OCI-LY3 (cell line): ENCODE results near the gene HNRNPH2.

Experiments
- H2AFZ ChIP-seq: fragments of 200-600, 300-600 bp; shearing (Covaris generic); 2 replicates; pipeline ENCODE4 v1.6.0; 2014; ENCODE audit warnings: antibody characterized with exemption, low read depth, low read length
- H3K27ac ChIP-seq: fragments of 200-600, 300-600 bp; sonication (generic); 2 replicates; pipeline ENCODE4 v1.5.1; 2014; ENCODE audit warnings: mild to moderate bottlenecking, low read length, moderate library complexity, mixed read lengths
- H3K27me3 ChIP-seq: fragments of 200-600, 300-600 bp; sonication (generic); 2 replicates; pipeline ENCODE4 v1.6.1; 2014; ENCODE audit warnings: low read depth, low read length, mixed read lengths
- H3K36me3 ChIP-seq: fragments of 200-600, 300-600 bp; sonication (generic); replicated peaks from 2 replicates; pipeline ENCODE3; 2014; ENCODE audit warnings: low read depth, low read length, mixed read lengths
- H3K4me1 ChIP-seq: fragments of 300-600, 200-600 bp; sonication (generic); 2 replicates; pipeline ENCODE4 v1.6.1; 2014; ENCODE audit warnings: low read length, mixed read lengths
- H3K4me2 ChIP-seq: fragments of 200-600, 300-600 bp; sonication (generic); 2 replicates; pipeline ENCODE4 v1.6.1; 2014; ENCODE audit warnings: low read length, mixed read lengths
- H3K4me3 ChIP-seq: fragments of 300-600, 200-600 bp; sonication (generic); 2 replicates; pipeline ENCODE4 v1.5.1; 2014; ENCODE audit warnings: antibody characterized with exemption, mild to moderate bottlenecking, low read length, moderate library complexity
- H3K79me2 ChIP-seq: fragments of 300-600, 200-600 bp; shearing (Covaris generic); 2 replicates; pipeline ENCODE4 v1.6.1; 2014; ENCODE audit warnings: mild to moderate bottlenecking, low read length, mixed read lengths
- H3K9ac ChIP-seq: fragments of 300-600, 200-600 bp; shearing (Covaris generic); 2 replicates; pipeline ENCODE4 v1.6.0; 2014; ENCODE audit warnings: mild to moderate bottlenecking, low read length, moderate library complexity
- H3K9me3 ChIP-seq: fragments of 200-600, 300-600 bp; shearing (Covaris generic); 2 replicates; pipeline ENCODE4 v1.6.1; 2014; ENCODE audit warnings: low read length, mixed read lengths; ENCODE audit not compliant: insufficient read depth
- H4K20me1 ChIP-seq: fragments of 200-600, 300-600 bp; sonication (generic); 2 replicates; pipeline ENCODE4 v1.6.1; 2016; ENCODE audit warnings: low read length, mixed read lengths; ENCODE audit not compliant: insufficient read depth
- EZH2phosphoT487 ChIP-seq: fragments of 200-600 bp; shearing (Covaris generic); IDR thresholded peaks from 2 replicates; pipeline ENCODE4 v1.6.1; 2018; ENCODE audit warnings: antibody characterized with exemption, mixed run types, low read depth
- TF ChIP-seq, protein P1 (sequence below): fragments of 200-600, 300-600 bp; sonication (generic); IDR thresholded peaks from 2 replicates; pipeline ENCODE4 v1.5.1; 2014; ENCODE audit warnings: antibody characterized with exemption, low read length, low read depth

The HNRNPH2 gene

DNA sequence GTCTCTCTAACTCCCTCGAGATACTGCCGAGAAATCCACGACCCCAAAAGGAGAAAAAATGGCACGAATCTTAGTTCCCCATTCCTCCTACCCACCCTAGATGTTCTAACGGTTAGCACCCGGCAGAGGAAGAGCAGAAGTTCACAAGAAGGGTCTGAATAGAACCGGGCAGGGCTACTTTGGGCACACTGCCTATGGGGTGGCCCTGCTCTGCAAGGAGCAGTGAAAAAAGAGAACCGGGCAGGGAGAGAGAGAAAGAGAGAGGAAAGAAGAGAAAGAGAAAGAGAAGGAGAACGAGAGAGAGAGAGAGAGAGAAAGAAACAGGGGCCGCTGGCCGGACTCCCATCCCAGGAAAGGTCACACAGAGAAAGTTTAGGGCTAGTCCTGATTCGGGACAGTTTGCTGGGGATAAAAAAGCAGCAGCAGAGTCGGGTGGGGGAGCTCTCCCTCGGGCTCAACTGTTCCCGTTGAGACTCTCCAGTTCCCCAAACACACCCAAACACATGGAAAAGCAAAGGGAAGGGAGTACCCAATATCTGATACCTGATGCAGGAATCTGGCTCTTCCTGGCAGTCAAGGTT lies 765 bp upstream of the HNRNPH2 start:
- H3K9me3 ChIP-seq, result no peaks in the 10 kb centered on the region
- peak overlapping the region; percentile 74 for H3K27ac ChIP-seq
- peak overlapping the region; percentile 90 for H3K9ac ChIP-seq
- H3K4me3 ChIP-seq, result peak overlapping the region; percentile 99
- H3K79me2 ChIP-seq, result peaks cover 72% of the 10 kb centered on the region
- H3K27me3 ChIP-seq, result no peaks in the 10 kb centered on the region
- peaks cover 22% of the 10 kb centered on the region for H3K36me3 ChIP-seq
- peaks cover 23% of the 10 kb centered on the region for H3K4me1 ChIP-seq
- H2AFZ ChIP-seq, result peak overlapping the region; percentile 34; the same call in 1 of the 2 replicates
- TF ChIP-seq EZH2phosphoT487, result no peak
- TF ChIP-seq, protein P1, sequence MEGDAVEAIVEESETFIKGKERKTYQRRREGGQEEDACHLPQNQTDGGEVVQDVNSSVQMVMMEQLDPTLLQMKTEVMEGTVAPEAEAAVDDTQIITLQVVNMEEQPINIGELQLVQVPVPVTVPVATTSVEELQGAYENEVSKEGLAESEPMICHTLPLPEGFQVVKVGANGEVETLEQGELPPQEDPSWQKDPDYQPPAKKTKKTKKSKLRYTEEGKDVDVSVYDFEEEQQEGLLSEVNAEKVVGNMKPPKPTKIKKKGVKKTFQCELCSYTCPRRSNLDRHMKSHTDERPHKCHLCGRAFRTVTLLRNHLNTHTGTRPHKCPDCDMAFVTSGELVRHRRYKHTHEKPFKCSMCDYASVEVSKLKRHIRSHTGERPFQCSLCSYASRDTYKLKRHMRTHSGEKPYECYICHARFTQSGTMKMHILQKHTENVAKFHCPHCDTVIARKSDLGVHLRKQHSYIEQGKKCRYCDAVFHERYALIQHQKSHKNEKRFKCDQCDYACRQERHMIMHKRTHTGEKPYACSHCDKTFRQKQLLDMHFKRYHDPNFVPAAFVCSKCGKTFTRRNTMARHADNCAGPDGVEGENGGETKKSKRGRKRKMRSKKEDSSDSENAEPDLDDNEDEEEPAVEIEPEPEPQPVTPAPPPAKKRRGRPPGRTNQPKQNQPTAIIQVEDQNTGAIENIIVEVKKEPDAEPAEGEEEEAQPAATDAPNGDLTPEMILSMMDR, result no peak
- peak overlapping the region; percentile 81 for H3K4me2 ChIP-seq
- peaks cover 21% of the 10 kb centered on the region; the same call in 1 of the 2 replicates for H4K20me1 ChIP-seq

DNA sequence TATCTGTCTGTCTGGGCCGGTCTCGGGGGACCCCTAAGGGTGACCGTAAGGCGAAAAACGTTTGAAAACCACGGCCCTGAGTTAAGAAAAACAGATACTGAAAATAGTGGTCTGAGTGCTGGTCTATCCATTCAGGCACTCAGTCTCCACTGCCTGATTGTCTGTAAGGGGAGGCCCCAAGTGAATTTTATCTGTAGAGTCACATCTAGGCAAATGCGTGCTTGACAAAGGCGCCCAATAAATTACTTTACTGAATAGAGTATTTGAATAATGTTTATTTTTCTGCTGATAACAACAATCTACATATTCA lies 465 bp downstream of the HNRNPH2 start:
- no peaks in the 10 kb centered on the region for H3K27me3 ChIP-seq
- H3K79me2 ChIP-seq, result peaks cover 81% of the 10 kb centered on the region
- peaks cover 26% of the 10 kb centered on the region for H3K36me3 ChIP-seq
- no peak overlapping the region for H2AFZ ChIP-seq
- H3K4me1 ChIP-seq, result peaks cover 23% of the 10 kb centered on the region
- H3K9ac ChIP-seq, result peak overlapping the region; percentile 96
- H3K9me3 ChIP-seq, result no peaks in the 10 kb centered on the region
- peaks cover 25% of the 10 kb centered on the region; the same call in 1 of the 2 replicates for H4K20me1 ChIP-seq
- H3K27ac ChIP-seq, result peak overlapping the region; percentile 90
- H3K4me3 ChIP-seq, result peak overlapping the region; percentile 99
- no peak for TF ChIP-seq EZH2phosphoT487
- TF ChIP-seq, protein P1, result no peak
- H3K4me2 ChIP-seq, result peak overlapping the region; percentile 90

DNA sequence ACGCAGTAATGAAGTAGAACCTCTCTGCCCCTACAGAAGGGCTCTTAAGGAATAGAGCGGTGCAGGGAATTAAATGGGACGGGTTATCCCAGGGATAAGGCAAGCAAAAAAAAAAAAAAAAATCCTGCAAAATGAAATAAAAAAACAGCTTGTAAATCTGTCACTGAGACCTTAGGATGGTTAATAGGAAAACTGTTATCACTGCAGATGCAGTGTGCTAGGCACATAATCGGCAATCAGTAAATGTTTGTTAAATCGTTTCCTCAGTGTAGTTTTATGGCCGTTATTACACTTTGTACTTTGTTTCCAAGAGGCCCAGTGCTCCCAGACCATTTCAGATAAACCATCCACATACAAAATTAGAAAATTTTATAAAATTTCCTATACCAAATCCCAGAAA lies 1.0 kb downstream of the HNRNPH2 start:
- no peak overlapping the region for H2AFZ ChIP-seq
- H3K4me3 ChIP-seq, result peak overlapping the region; percentile 99
- peak overlapping the region; percentile 90 for H3K27ac ChIP-seq
- peak overlapping the region; percentile 96 for H3K9ac ChIP-seq
- no peak for TF ChIP-seq EZH2phosphoT487
- TF ChIP-seq, protein P1, result no peak
- H3K27me3 ChIP-seq, result no peaks in the 10 kb centered on the region
- H4K20me1 ChIP-seq, result peaks cover 25% of the 10 kb centered on the region; the same call in 1 of the 2 replicates
- H3K4me1 ChIP-seq, result peaks cover 23% of the 10 kb centered on the region
- peak overlapping the region; percentile 90 for H3K4me2 ChIP-seq
- no peaks in the 10 kb centered on the region for H3K9me3 ChIP-seq
- peaks cover 23% of the 10 kb centered on the region for H3K36me3 ChIP-seq
- peaks cover 83% of the 10 kb centered on the region for H3K79me2 ChIP-seq

DNA sequence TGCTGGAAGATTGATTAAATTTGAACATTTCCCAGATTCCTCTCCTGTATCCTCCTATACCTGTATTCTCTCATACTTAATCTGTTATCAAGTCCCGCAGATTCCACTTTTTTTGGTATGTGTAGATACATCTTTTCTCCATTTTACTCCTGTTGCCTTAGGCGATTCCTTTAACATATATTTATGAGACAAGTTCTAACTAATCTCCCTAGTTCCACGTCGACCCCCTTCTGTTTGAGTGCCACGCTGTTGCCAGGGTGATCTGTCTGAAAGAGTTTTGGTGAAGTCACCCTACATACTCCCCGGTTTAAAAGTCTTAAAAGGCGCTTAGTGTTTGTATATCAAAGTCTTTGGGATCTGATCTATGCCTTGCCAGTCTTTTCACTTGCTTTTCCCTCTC lies 2.4 kb downstream of the HNRNPH2 start:
- H3K79me2 ChIP-seq, result peaks cover 74% of the 10 kb centered on the region
- H3K4me3 ChIP-seq, result no peak overlapping the region
- H2AFZ ChIP-seq, result no peak overlapping the region
- H3K9me3 ChIP-seq, result no peaks in the 10 kb centered on the region
- TF ChIP-seq EZH2phosphoT487, result no peak
- TF ChIP-seq, protein P1, result no peak
- no peak overlapping the region for H3K27ac ChIP-seq
- peaks cover 22% of the 10 kb centered on the region for H3K36me3 ChIP-seq
- peaks cover 25% of the 10 kb centered on the region; the same call in 1 of the 2 replicates for H4K20me1 ChIP-seq
- H3K27me3 ChIP-seq, result no peaks in the 10 kb centered on the region
- H3K4me2 ChIP-seq, result 0 out of 2 replicates have a peak overlapping the region, but pooled peaks have one; percentile 7
- peaks cover 34% of the 10 kb centered on the region for H3K4me1 ChIP-seq
- no peak overlapping the region for H3K9ac ChIP-seq
